Fibroblast of the aortic adventitia (primary cell): ENCODE measurements around the gene MAML3. TPM values are rescaled to one million over a fixed set of nuclear protein-coding genes. Genes with fewer than 3 reads are reported as not detected.
A peak's percentile ranks its signal among the peaks of the same experiment; 100 is the strongest.

Experiments used
- DNase-seq: peaks from one replicate; pipeline ENCODE4 v3.0.0-alpha.2; 2010; ENCODE audit warnings: low read depth
- H3K4me3 ChIP-seq: 2 replicates; pipeline ENCODE4 v1.5.1; 2011; ENCODE audit warnings: low read depth, mild to moderate bottlenecking, control low read depth, low read length, moderate library complexity
- CTCF ChIP-seq: IDR thresholded peaks from 2 replicates; pipeline ENCODE4 v1.5.1; 2011; ENCODE audit warnings: mild to moderate bottlenecking, low read length, control low read depth, inconsistent platforms; ENCODE audit not compliant: insufficient read depth
- total RNA-seq: library from RNA; depleted of rRNA; stranded (reverse); fragments of >200 nt; gene quantifications from 2 replicates; pipeline ENCODE4 v1.2.3, GENCODE V29; 2012; ENCODE audit warnings: low replicate concordance

MAML3 gene
- total RNA-seq, 1 donor = 4.6 TPM

GRCh38 chr4:140000232-140000631, 153.8 kb downstream of the MAML3 start:
- no peak overlapping the region for H3K4me3 ChIP-seq
- no peak for TF ChIP-seq CTCF
- DNase-seq = no peak

- DNase-seq = peak; percentile 87
- H3K4me3 ChIP-seq = no peak overlapping the region
- no peak for TF ChIP-seq CTCF
Measured at GRCh38 chr4:139988863-139989765, 164.9 kb downstream of the MAML3 start.

- no peak overlapping the region for H3K4me3 ChIP-seq
- TF ChIP-seq CTCF = no peak
- DNase-seq = no peak
Measured at GRCh38 chr4:139987502-139987850, 166.5 kb downstream of the MAML3 start.

GRCh38 chr4:139986689-139987501, 167.1 kb downstream of the MAML3 start:
- no peak for DNase-seq
- TF ChIP-seq CTCF = no peak
- no peak overlapping the region for H3K4me3 ChIP-seq

DNA sequence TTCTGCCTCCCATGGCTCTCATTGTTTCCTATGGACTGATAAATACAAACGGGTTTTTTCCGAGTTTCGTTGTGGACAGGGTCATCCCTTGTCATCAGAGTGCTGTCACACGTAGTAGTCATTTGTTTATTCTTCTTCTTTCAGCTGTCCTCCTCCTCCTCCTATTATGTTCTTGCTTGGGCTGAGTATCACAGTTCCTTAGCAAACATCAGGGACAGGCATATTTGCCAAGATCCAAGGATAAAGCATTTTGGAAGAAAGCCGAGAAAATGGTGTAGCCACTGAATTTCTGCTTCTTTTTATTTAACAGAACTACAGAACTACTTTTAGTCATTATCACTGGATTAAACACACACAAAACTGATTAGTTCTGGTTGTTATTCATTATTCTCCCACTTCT, 167.9 kb downstream of the MAML3 start:
- no peak for TF ChIP-seq CTCF
- H3K4me3 ChIP-seq = no peak overlapping the region
- no peak for DNase-seq

GRCh38 chr4:139985401-139985800, 168.6 kb downstream of the MAML3 start:
- DNase-seq = no peak
- no peak for TF ChIP-seq CTCF
- H3K4me3 ChIP-seq = no peak overlapping the region
